Adipocyte (in vitro differentiated cells): Measurements from ENCODE around the gene SCCPDH.

Source experiments
- DNase-seq: peaks from one replicate; pipeline ENCODE4 v3.0.0-alpha.2; 2015; ENCODE audit warnings: low read depth
- H3K27me3 ChIP-seq: replicated peaks from 2 replicates; pipeline ENCODE4 v1.7.0; 2013; ENCODE audit warnings: mild to moderate bottlenecking, low read length, moderate library complexity; ENCODE audit not compliant: control insufficient read depth, insufficient read depth
- H3K36me3 ChIP-seq: 2 replicates; pipeline ENCODE4 v1.7.0; 2013; ENCODE audit warnings: low read length, mild to moderate bottlenecking, moderate library complexity; ENCODE audit not compliant: control insufficient read depth, insufficient read depth, severe bottlenecking
- H3K4me1 ChIP-seq: 2 replicates; pipeline ENCODE4 v1.7.0; 2013; ENCODE audit warnings: mild to moderate bottlenecking, low read length, moderate library complexity; ENCODE audit not compliant: control insufficient read depth, insufficient read depth
- H3K4me3 ChIP-seq: 2 replicates; pipeline ENCODE4 v1.7.0; 2013; ENCODE audit warnings: mild to moderate bottlenecking, low read length, moderate library complexity
- H3K9ac ChIP-seq: 2 replicates; pipeline ENCODE4 v1.7.0; 2013; ENCODE audit warnings: mild to moderate bottlenecking, low read length, moderate library complexity
- H3K9me3 ChIP-seq: 2 replicates; pipeline ENCODE4 v1.7.0; 2013; ENCODE audit warnings: mild to moderate bottlenecking, low read length, moderate library complexity; ENCODE audit not compliant: control insufficient read depth

Gene SCCPDH

DNA sequence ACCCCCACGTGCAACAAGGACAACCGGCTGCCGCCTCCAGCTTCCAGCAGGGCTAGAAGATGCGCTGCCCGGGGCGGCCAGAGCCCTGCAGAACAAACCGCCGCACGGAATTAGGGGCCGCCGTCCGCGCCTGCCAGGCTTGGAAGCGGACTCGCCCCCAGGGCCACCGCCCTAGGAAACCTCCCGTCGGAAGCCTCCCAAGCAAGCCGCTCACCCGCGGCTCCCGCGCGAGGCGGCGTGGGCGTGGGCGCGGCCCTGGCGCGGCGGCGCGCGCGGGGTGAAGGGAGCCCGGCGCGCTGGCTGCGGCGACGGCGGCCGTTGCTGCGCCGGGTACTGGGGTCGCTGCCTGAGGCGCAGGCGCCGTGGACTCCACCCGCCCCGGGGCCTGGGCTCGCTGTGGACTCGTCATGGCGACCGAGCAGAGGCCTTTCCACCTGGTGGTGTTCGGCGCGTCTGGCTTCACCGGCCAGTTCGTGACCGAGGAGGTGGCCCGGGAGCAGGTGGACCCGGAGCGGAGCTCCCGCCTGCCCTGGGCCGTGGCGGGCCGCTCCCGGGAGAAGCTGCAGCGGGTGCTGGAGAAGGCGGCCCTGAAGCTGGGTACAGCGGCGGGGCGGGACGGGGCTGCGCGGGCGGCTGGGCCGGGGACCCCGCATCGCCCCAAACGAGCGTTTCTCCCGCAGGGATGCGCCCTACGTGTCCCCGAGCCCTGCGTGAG lies at the start of gene SCCPDH:
Gene SCCPDH (plus strand): TSS at position 394 of the 715 bp plus-strand sequence. CDS start 14 bp downstream, at position 408.
- H3K4me1 ChIP-seq = peaks cover 22% of the 10 kb centered on the region
- peak; percentile 91 for DNase-seq
- peak within 1 kb of the TSS; percentile 90 for H3K9ac ChIP-seq
- H3K36me3 ChIP-seq = peaks cover 20% of the 10 kb centered on the region
- peak within 1 kb of the TSS; percentile 88 for H3K4me3 ChIP-seq
- H3K9me3 ChIP-seq = no peaks in the 10 kb centered on the region
- no peaks in the 10 kb centered on the region for H3K27me3 ChIP-seq

DNA sequence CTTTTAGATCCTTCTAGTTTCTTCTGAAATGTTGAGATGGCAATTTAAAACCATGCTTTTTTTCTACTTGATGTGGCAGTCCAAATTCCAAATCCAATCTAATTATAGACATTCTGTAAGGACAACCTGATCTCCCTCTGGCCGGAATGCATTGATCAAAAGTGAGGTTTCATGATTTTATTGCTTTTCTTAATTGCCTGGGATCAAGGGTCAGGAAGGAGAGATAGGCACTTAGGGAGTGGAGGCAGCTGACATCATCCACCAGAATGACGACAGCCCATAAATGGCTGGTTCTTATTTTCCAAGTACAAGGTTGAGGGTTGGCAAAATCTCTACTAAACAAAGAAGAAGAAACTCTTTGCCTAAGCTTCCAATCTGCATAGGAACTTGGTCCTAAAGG lies 46.4 kb upstream of the SCCPDH start:
- Histone ChIP-seq H3K9ac (no peak overlapping the region), H3K9me3 (no peaks in the 10 kb centered on the region), H3K36me3 (no peaks in the 10 kb centered on the region), H3K27me3 (no peaks in the 10 kb centered on the region), H3K4me3 (no peak overlapping the region), H3K4me1 (peaks cover 12% of the 10 kb centered on the region)
- no peak for DNase-seq

DNA sequence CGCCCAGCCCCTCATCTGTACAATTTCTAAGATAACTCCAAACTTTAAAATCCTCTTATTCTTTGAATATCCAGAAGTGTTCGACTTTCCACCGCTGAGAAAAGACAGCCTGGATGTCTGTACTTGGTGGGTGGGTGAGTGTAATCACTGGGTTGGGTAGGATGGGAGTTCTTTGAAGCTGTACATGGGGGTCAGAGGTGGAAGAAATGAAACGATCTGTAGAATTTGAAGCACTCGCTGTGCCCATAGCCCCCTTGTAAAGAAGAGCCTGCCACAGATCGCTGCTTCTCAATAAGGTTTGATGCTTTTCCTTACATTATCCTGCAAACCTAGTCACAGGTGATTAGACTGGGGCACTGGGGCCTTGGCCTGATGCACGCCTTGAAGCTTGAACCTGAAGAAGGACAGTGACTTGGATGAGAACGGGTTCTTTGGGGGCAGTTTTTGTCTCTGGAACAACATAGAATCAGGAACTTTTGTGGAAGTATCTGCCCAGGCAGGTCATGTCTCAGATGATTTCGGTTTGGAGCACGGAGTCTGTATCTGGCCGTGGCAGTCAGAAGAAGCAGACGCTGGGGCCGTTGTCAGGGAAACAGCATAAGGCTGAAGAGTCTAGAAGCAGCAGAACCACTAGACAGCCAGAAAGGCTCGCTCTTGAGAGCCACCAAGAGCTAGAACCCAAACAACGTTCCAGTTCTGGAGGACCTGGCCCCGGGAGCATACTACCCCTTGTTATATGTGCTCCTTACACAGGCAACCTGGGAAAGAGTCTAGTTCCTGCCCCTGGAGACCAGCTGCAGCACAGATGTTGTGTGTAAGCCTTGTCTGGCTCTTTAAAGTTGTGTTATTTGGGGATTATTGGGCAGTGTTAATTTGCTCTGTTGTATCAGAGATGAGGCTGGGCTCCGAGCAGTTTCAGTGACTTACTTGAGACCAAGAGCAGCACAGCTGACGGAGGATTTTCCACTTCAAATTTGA lies 45.1 kb upstream of the SCCPDH start:
- DNase-seq = no peak
- Histone ChIP-seq H3K4me1 (peaks cover 12% of the 10 kb centered on the region), H3K9me3 (no peaks in the 10 kb centered on the region), H3K9ac (no peak overlapping the region), H3K4me3 (no peak overlapping the region), H3K27me3 (no peaks in the 10 kb centered on the region), H3K36me3 (no peaks in the 10 kb centered on the region)

- no peaks in the 10 kb centered on the region for H3K27me3 ChIP-seq
- no peak overlapping the region for H3K9ac ChIP-seq
- no peak overlapping the region for H3K4me3 ChIP-seq
- H3K9me3 ChIP-seq = no peaks in the 10 kb centered on the region
- no peaks in the 10 kb centered on the region for H3K36me3 ChIP-seq
- DNase-seq = no peak
- peaks cover 12% of the 10 kb centered on the region for H3K4me1 ChIP-seq
These were observed 44.4 kb upstream of the SCCPDH start for GRCh38 chr1:246679794-246680177.

- no peak for DNase-seq
- Histone ChIP-seq H3K36me3 (no peaks in the 10 kb centered on the region), H3K4me1 (peaks cover 12% of the 10 kb centered on the region), H3K9ac (no peak overlapping the region), H3K9me3 (no peaks in the 10 kb centered on the region), H3K27me3 (no peaks in the 10 kb centered on the region), H3K4me3 (no peak overlapping the region)
These were observed 44.0 kb upstream of the SCCPDH start for GRCh38 chr1:246680190-246680589.

DNA sequence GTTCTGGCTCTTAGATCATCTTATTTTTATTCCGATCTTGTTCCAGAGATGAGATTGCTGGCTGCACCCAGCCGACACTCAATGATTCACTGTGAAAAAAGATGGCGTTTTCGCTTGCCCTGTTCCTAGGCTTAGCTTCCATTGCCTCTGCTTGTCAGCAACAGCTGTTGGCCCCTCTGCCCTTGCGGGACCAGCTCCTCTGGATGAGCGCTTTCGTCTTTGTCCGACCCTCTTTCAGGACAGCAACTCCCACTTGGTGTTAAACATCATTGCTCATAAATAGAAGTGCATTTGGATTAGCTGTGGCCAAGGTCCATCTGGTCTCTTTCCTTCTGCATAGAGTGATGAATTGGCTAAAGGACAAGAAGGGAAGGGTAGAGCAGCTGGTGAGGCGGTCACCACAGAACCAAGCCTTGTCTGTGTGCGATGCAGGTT lies 43.5 kb upstream of the SCCPDH start:
- no peak overlapping the region for H3K9ac ChIP-seq
- H3K9me3 ChIP-seq = no peaks in the 10 kb centered on the region
- H3K27me3 ChIP-seq = no peaks in the 10 kb centered on the region
- H3K4me1 ChIP-seq = peaks cover 12% of the 10 kb centered on the region
- no peak overlapping the region for H3K4me3 ChIP-seq
- no peaks in the 10 kb centered on the region for H3K36me3 ChIP-seq
- no peak for DNase-seq

DNA sequence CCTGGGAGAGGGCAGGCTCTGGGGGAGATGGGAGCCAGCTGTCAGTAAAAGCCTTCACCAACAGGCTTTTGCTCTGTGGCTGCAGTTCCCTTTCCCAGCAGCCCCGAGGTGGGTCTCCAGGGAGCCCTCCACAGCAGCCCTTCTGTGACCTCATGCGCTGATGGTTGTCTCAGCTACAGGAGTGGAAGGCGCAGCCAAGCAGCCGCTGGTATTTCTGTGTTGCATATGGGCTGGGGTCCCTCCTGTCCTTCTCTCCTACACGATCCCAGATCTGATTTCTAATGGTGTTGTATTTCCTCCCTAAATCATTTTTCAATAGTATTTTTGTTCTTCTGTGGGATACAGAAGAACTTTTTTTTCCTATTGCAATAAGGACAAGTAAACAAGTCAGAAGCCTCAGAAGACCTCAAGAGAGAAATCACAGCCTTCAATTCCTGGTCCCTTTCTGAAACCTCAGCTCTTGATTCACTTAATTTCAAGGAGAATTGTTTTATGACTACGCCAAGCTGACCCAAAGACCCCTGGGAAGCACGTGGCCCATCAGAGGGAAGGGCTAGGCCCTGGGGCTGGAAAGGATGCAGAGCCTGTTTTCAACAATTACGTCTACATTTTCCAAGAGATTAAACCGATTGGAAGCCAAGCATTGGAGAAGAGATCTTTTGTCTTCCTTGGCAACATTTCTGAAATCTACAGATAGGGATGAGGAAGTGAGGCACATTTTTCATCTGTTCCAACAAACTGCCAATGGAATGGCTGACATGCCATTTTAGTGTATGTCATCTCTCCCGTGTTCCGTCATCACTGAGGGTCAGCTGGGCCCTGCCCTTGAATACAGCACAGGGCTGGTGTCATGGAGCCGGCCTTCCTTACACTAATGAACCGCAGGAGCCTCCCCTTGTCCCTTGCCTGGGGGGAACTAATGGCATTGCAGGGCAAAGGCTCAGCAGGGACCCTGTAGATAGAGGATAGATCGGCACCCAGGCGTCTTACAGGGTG lies 42.0 kb upstream of the SCCPDH start:
- DNase-seq = no peak

GRCh38 chr1:246683521-246683920 lies 40.7 kb upstream of the SCCPDH start:
- Histone ChIP-seq H3K9me3 (no peaks in the 10 kb centered on the region), H3K4me3 (no peak overlapping the region), H3K27me3 (no peaks in the 10 kb centered on the region), H3K4me1 (peaks cover 7% of the 10 kb centered on the region), H3K36me3 (no peaks in the 10 kb centered on the region), H3K9ac (no peak overlapping the region)
- DNase-seq = no peak

More for the DNA sequence above, 42.0 kb upstream of the SCCPDH start:
- H3K9me3 ChIP-seq = no peaks in the 10 kb centered on the region
- no peaks in the 10 kb centered on the region for H3K36me3 ChIP-seq
- H3K4me1 ChIP-seq = peaks cover 12% of the 10 kb centered on the region
- no peaks in the 10 kb centered on the region for H3K27me3 ChIP-seq
- no peak overlapping the region for H3K4me3 ChIP-seq
- H3K9ac ChIP-seq = no peak overlapping the region

DNA sequence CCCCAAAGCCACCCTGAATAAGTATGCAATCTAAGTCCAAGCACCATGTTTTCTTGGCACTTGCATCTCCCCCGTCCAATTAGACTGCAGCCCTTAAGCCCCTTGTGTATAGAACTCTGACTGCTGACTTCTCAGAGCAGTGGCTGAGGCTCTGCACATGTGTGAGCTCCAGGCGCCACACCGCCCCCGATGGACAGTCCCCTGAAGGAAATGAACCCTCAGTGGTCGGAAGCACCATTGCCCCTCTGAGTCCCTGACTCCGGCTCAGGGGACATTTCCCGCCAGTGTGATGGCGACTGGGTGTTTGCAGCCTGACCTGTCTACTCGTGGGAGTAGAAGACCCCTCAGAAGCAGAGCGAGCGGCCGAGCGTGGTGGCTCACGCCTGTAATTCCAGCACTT lies 37.2 kb upstream of the SCCPDH start:
- Histone ChIP-seq H3K9me3 (no peaks in the 10 kb centered on the region), H3K4me3 (no peak overlapping the region), H3K27me3 (no peaks in the 10 kb centered on the region), H3K9ac (no peak overlapping the region), H3K4me1 (peaks cover 8% of the 10 kb centered on the region), H3K36me3 (no peaks in the 10 kb centered on the region)
- DNase-seq = no peak

DNA sequence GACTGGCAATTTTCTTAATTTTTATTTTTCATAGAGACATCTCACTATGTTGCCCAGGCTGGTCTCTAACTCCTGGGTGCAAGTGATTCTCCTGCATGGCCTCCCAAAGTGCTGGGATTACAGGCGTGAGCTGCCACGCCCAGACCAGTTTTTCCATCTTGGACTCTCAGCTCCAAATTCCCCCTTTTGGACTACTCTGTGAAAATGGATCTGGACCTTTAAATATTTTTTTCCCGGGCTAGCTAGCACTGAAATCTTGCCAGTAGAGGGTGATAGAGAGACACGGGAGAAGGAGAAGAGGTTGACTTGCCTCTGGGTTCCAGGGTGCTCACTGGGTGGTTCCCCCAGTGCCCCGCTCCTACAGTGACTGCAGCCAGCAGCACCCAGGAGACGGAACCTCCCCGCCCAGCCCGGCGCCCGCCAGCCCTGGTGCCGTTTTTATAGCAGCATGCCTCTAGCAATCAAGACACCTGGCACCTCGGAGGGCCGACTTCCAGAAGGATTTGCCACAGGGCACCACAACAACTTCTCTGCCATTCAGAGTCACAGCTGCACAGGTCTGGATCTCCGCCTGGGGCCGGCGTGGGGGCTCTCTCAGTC lies 34.7 kb upstream of the SCCPDH start:
- Histone ChIP-seq H3K9me3 (no peaks in the 10 kb centered on the region), H3K27me3 (no peaks in the 10 kb centered on the region), H3K4me1 (peaks cover 7% of the 10 kb centered on the region), H3K9ac (peak overlapping the region; percentile 42), H3K4me3 (peak overlapping the region; percentile 70), H3K36me3 (no peaks in the 10 kb centered on the region)
- peak; percentile 96 for DNase-seq
